Subcutaneous abdominal adipose tissue (tissue), 5 donors: Measurements from ENCODE around the gene CTDSPL.

ENCODE experiments used
- H3K27ac ChIP-seq: one replicate; pipeline ENCODE4 v1.7.0; 2013; ENCODE audit warnings: low read depth, mild to moderate bottlenecking, inconsistent platforms, low read length, moderate library complexity
- H3K27me3 ChIP-seq, 5 donors: one replicate each; pipeline ENCODE4 v1.7.0; 2013; ENCODE audit warnings: low read length in 5 of 5, inconsistent platforms in 1 of 5; ENCODE audit not compliant: control insufficient read depth in 5 of 5, insufficient read depth in 4 of 5
- H3K36me3 ChIP-seq, 5 donors: one replicate each; pipeline ENCODE4 v1.7.0; 2013; ENCODE audit warnings: low read length in 5 of 5; ENCODE audit not compliant: control insufficient read depth in 5 of 5, insufficient read depth in 5 of 5
- H3K4me1 ChIP-seq, 5 donors: one replicate each; pipeline ENCODE4 v1.7.0; 2013; ENCODE audit warnings: low read length in 5 of 5, mild to moderate bottlenecking in 3 of 5, moderate library complexity in 1 of 5; ENCODE audit not compliant: control insufficient read depth in 5 of 5, insufficient read depth in 5 of 5
- H3K4me3 ChIP-seq, 5 donors: one replicate each; pipeline ENCODE4 v1.7.0; 2013; ENCODE audit warnings: low read length in 5 of 5, low read depth in 1 of 5
- H3K9ac ChIP-seq, 5 donors: one replicate each; pipeline ENCODE4 v1.7.0; 2013; ENCODE audit warnings: low read length in 5 of 5, mild to moderate bottlenecking in 4 of 5, moderate library complexity in 3 of 5
- H3K9me3 ChIP-seq, 5 donors: one replicate each; pipeline ENCODE4 v1.7.0; 2013; ENCODE audit warnings: low read length in 5 of 5; ENCODE audit not compliant: control insufficient read depth in 5 of 5
- donor health status: healthy.
- donor health status: healthy.
- donor health status: healthy.
- donor health status: healthy.
- donor health status: healthy.

Gene CTDSPL

DNA sequence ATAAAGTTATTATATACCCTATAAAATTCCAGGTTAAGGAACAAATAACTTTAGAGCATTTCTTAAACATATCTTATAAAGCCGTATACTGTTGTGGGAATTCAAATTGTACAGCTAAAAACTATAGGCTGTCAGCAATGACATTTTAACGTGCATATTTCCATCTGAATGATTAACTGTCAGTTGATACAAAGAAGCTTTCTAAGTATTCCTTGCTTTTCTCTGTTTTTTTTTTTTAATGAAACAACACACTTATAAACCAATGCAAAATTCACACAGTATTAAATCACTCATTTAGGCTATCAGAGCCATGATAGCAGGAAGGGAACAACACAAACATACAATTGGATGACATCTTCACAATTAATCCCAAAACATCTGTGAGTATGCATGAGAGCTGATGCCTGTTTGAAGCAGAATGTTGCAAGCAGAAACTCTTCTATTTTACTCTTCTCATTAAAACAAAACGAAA is 61.9 kb downstream of the CTDSPL start:
- no peaks in the 10 kb centered on the region for H3K36me3 ChIP-seq
- no peaks in the 10 kb centered on the region for H3K9me3 ChIP-seq
- H3K27me3 ChIP-seq, result no peaks in the 10 kb centered on the region
- H3K9ac ChIP-seq, result no peak overlapping the region
- no peak overlapping the region for H3K4me3 ChIP-seq
- peaks cover 7 to 23% (median 18%) of the 10 kb centered on the region in 5 donors for H3K4me1 ChIP-seq
- H3K27ac ChIP-seq, result no peak overlapping the region

DNA sequence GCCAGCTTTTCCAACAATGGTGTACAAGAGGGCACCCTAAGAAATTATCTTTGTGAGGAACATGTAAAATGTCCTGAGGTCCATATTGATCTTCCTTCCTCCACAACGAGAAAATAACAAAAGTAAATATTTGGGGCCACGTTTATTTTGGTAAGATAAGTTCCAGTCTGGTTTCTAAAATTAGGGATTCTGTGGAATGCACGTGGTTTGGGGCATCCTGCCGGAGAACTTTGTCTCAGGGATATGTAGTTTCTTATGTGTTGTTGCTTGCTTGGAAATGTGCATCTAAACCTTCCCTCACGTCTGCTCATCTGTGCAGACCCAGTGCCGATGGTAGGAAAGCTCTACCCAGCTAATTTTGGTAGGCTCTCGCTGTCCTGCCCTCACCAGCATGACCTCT is 62.8 kb downstream of the CTDSPL start:
- H3K27ac ChIP-seq, result no peak overlapping the region

DNA sequence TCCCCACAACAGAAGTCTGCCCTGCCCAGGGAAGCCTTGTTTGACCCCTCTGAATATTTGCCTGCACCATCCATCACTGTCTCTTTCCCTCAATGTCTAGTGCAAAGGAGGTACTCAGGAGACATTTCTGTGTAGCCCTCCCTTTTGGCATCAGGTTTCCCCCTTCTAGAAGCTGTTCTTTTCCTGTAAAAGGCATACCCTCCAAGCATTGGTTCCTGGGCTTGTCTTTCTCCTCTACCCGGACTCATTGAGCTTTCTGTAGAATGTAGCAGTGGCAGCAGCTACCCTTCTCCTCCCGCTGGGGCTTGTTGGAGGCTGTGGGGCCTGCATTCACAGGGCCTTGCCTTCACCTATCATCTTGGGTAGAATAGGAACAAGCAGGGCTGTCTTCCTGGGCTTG is 63.5 kb downstream of the CTDSPL start:
- Histone ChIP-seq H3K36me3 (no peaks in the 10 kb centered on the region), H3K4me1 (peaks cover 7 to 23% (median 18%) of the 10 kb centered on the region in 5 donors), H3K4me3 (no peak overlapping the region), H3K9me3 (peaks cover 0 to 3% (median 0%) of the 10 kb centered on the region in 5 donors), H3K27ac (no peak overlapping the region), H3K27me3 (no peaks in the 10 kb centered on the region), H3K9ac (no peak overlapping the region)

More for the DNA sequence above, 62.8 kb downstream of the CTDSPL start:
- H3K9ac ChIP-seq, result no peak overlapping the region
- H3K4me3 ChIP-seq, result no peak overlapping the region
- no peaks in the 10 kb centered on the region for H3K36me3 ChIP-seq
- peaks cover 0 to 3% (median 0%) of the 10 kb centered on the region in 5 donors for H3K9me3 ChIP-seq
- peaks cover 7 to 23% (median 18%) of the 10 kb centered on the region in 5 donors for H3K4me1 ChIP-seq
- H3K27me3 ChIP-seq, result no peaks in the 10 kb centered on the region

DNA sequence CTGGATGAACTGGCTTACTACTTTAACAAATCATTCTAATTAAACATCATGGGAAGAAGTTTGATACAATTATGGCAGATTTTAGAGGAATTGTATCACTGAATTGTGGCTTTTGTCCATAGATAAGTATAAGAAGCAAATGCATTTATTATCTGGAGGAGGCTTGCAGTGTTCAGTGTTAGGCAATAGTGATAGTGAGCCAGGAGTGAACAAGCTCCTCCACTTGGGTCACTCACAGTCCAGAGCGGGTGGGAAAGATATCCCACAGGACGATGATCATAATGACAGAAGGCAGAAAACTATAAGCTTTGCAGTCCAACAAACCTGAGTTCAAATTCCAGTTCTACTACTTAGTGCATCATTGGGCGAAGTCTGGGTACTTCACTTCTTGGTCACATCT is 64.9 kb downstream of the CTDSPL start:
- Histone ChIP-seq H3K27me3 (no peaks in the 10 kb centered on the region), H3K4me3 (no peak overlapping the region), H3K9me3 (peaks cover 0 to 3% (median 0%) of the 10 kb centered on the region in 5 donors), H3K4me1 (peaks cover 7 to 23% (median 18%) of the 10 kb centered on the region in 5 donors), H3K9ac (no peak overlapping the region), H3K36me3 (no peaks in the 10 kb centered on the region), H3K27ac (no peak overlapping the region)

DNA sequence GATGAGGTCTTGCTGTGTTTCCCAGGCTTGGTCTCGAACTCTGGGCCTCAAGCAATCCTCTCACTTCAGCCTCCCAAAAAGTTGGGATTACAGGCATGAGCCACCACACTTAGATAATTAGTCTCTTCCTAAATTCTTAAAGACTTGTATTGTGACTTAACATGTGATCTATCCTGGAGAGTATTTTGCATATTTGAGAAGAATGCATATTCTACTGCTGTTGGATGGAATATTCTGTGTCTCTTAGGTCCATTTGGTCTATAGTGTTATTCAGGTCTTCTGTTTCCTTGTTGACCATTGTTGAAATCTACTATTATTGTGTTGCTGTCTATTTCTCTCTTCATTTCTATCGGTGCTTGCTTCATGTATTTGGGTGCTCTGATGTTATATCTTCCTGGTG is 68.8 kb downstream of the CTDSPL start:
- Histone ChIP-seq H3K4me1 (peaks cover 5 to 11% (median 7%) of the 10 kb centered on the region in 5 donors), H3K9ac (no peak overlapping the region), H3K27ac (no peak overlapping the region), H3K36me3 (no peaks in the 10 kb centered on the region), H3K4me3 (no peak overlapping the region), H3K27me3 (no peaks in the 10 kb centered on the region), H3K9me3 (peaks cover 0 to 3% (median 0%) of the 10 kb centered on the region in 5 donors)

DNA sequence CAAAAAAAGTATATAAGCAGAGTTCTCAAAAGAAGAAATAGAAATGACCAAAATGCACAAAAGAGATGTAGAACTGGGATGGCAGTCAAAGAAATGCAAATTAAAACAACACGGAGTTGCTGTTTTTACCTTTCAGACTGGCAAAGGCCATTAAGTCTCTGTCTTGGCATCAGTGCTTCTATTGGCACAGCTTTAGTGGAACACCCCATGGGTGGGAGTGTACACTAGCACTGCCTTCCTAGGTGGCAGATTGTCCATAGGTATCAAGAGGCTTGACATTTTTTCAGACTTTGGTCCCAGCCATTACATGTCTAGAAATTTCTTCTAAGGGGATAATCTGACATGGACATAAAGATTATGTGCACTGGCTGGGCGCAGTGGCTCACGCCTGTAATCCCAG is 70.8 kb downstream of the CTDSPL start:
- H3K9ac ChIP-seq, result no peak overlapping the region
- no peaks in the 10 kb centered on the region for H3K27me3 ChIP-seq
- H3K27ac ChIP-seq, result no peak overlapping the region

DNA sequence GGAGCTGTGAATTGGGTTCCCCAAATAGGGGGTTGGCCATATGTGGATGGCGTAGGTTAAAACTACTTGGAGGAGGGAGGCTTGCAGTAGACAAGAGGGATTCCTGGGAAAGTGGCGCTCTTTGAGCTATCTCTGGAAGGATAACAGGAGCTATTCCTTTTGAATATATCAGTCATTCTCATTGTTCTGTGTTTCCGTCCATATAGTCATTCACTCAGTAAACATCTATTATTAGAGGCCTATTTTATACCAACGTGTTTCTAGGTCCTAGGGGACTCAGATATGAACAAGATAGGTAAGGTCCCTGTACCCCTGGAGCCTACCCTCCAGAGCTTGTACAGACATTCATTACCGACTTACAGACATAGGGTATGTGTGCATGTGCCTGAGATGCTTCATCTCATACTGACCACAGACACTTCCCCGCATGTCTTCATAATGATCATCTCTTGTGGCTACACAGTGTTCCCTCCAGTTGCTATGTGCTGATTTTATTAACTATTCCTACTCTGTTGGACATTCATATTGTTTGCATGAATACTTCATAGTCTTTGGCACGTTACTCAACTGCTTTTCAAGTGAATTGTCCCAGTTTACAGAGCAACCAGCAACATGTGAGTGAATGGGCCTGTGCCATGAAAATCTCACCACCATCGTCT is 73.1 kb downstream of the CTDSPL start:
- H3K36me3 ChIP-seq, result no peaks in the 10 kb centered on the region
- no peaks in the 10 kb centered on the region for H3K27me3 ChIP-seq
- no peak overlapping the region for H3K9ac ChIP-seq
- H3K27ac ChIP-seq, result no peak overlapping the region
- H3K4me1 ChIP-seq, result peaks cover 7 to 20% (median 16%) of the 10 kb centered on the region in 5 donors
- H3K4me3 ChIP-seq, result no peak overlapping the region
- no peaks in the 10 kb centered on the region for H3K9me3 ChIP-seq

More for the DNA sequence above, 70.8 kb downstream of the CTDSPL start:
- Histone ChIP-seq H3K4me3 (no peak overlapping the region), H3K4me1 (peaks cover 7 to 20% (median 16%) of the 10 kb centered on the region in 5 donors), H3K9me3 (peaks cover 0 to 3% (median 0%) of the 10 kb centered on the region in 5 donors), H3K36me3 (no peaks in the 10 kb centered on the region)

DNA sequence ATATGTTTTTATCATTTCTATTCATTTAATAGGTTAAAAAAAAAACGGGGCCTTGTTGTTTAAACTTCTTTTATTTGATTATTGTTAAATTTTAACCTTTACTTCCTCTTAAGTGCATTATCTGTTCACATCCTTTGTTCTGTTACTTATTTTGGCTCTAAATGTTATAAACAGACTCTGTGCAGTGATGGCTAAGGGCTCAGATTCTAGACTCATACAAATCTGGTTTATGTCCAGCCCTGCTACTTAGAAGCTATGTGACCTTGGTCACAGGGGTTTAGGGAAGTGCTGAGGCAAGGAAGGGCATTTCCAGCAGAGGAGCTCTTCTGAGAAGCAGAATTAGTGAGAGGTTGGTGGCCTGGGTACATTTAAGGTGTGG is 73.6 kb downstream of the CTDSPL start:
- Histone ChIP-seq H3K36me3 (no peaks in the 10 kb centered on the region), H3K9ac (no peak overlapping the region), H3K4me3 (no peak overlapping the region), H3K9me3 (no peaks in the 10 kb centered on the region), H3K27ac (no peak overlapping the region), H3K27me3 (no peaks in the 10 kb centered on the region), H3K4me1 (peaks cover 7 to 20% (median 16%) of the 10 kb centered on the region in 5 donors)

DNA sequence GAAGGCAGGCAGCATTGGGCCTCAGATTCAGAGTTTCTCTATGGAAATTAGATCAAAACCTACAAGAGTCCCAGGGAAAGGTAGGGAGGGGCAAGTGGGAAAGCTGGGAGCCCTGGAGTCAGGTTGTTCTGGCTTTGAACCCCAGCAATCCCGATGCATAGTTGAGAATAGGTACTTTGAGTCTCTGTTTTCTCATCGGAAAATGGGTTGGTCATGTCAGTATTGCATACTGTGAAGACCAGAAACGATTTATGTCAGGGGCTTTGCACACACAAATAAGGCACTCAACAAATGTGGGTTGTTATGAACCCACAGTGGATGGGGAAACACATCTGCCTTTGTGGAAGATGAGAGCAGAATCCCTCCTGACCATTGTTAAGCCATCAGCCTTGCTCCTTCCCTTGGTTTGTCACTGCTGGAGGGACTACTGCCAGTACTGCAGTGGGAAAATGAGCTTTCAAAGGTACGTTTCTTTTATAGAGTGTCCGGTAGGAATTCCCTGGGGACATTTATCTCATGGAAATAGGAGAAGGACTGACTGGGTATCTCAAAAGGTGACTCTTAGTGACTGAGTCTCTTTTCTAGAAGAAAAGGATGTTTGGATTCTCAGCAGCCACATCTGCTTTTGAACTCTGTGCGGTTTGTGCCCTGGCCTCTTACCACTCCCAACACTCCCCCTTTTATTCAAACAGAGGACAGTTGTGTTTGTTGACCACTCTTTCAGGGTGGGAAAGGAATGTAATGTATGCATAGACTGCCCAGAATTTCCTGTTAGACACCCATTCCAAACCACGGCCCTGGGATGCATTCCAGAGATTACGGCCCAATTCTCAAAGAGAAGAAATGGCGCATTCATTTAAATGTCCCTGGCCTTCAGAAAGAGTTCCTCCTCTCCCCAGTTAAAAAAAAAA is 74.3 kb downstream of the CTDSPL start:
- Histone ChIP-seq H3K27me3 (no peaks in the 10 kb centered on the region), H3K4me1 (peaks cover 7 to 27% (median 22%) of the 10 kb centered on the region in 5 donors), H3K9me3 (no peaks in the 10 kb centered on the region), H3K9ac (no peak overlapping the region), H3K36me3 (no peaks in the 10 kb centered on the region), H3K27ac (no peak overlapping the region), H3K4me3 (no peak overlapping the region)

DNA sequence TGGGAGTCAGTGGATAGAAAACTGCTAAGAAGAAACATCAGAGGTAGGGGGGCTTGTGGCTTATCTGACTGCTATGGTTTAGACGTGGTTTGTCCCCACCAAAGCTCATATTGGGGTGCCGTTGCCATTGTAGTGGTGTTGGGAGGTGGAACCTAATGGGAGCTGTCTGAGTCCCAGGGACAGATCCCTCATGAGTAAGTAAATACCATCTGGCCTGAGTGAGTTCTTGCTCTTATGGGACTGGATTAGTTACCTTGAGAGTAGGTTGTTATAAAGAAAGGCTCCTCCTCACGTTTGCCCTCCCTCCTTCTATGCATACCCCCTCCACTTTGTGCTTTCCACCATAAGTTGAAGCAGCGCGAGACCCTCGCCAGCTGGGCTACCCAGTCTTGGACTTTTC is 75.5 kb downstream of the CTDSPL start:
- Histone ChIP-seq H3K36me3 (no peaks in the 10 kb centered on the region), H3K27ac (no peak overlapping the region), H3K9ac (no peak overlapping the region), H3K4me1 (peaks cover 12 to 38% (median 33%) of the 10 kb centered on the region in 5 donors), H3K27me3 (no peaks in the 10 kb centered on the region), H3K4me3 (no peak overlapping the region), H3K9me3 (no peaks in the 10 kb centered on the region)
